ENCODE measurements around the gene ADAMTS5. TPM values are rescaled to one million over a fixed set of nuclear protein-coding genes. Genes with fewer than 3 reads are reported as not detected.

Gene ADAMTS5
- total RNA-seq, 4 donors from 2014 or later: 6.6 to 12.9 (median 8.9) TPM

- peak overlapping the region; percentile 71 to 81 (median 74) for H3K27ac ChIP-seq
- WGBS, 2 donors (ENCODE audit: low coverage in 1 of 2): 0 to 12% methylated on average over 8 to 24 of the region's 24 CpGs
- in situ Hi-C loops (cut with MboI; ENCODE audit: low pct_ligation_motif_present in 1 of 4, low pct_unique_long_range_greater_than_20kb in 1 of 4, low sequenced_read_pairs in 3 of 4): no loop called here
- intact Hi-C loops (cut with DNase I; ENCODE audit: low total_unique reads): no loop called here
- peaks cover 0 to 9% (median 0%) of the 10 kb centered on the region in 4 donors for H3K4me1 ChIP-seq
- H3K9me3 ChIP-seq: no peaks in the 10 kb centered on the region
- peaks cover 45% of the 10 kb centered on the region for H3K27me3 ChIP-seq
- no peaks in the 10 kb centered on the region for H3K36me3 ChIP-seq
- peak overlapping the region; percentile 6 to 45 (median 33) for H3K4me3 ChIP-seq
- no peak for DNase-seq
- no peak for TF ChIP-seq POLR2A (IDR thresholded peaks at IDR 0.05)
- TF ChIP-seq EP300 (IDR thresholded peaks at IDR 0.05; ENCODE audit: low read depth): no peak
- TF ChIP-seq POLR2AphosphoS5 (IDR thresholded peaks at IDR 0.05): no peak
- TF ChIP-seq CTCF (IDR thresholded peaks at IDR 0.05): no peak
Measured at GRCh38 chr21:26966649-26967061, 233 bp downstream of the ADAMTS5 start.

DNA sequence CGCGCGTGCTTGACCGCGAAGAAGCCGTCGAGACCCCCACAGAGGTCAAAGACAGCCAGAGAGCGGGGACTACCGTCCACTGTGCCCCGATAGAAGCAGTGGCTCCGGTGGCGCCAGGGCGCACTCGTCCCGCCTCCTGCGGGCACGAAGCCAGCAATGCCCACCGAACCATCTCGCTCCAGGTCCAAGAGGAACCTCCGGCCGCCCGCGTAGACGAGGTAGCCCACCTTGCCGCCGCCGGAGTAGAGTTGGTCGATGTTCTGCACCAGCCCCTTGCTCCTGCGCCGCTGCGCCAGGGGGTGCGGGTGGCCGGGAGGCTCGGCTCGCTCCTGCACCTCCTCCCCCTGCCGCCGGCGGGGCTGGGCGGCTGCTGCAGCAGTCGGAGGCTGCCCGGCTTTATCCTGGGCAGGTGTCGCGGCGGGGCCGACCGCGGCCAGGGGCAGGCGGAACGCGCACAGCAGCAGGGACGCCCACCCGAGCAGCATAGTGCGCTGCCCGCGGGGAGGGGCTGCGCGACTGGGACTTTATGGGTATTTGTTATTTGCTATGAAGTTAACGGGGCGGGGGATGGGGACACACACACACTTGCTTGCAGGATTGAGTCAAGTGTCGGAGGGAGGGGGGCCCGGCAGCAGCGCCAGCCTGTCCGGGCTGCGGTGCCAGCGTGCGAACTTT lies 844 bp downstream of the ADAMTS5 start:
- peak overlapping the region; percentile 71 to 81 (median 74) for H3K27ac ChIP-seq
- H3K4me1 ChIP-seq: peaks cover 0 to 11% (median 0%) of the 10 kb centered on the region in 4 donors
- H3K4me3 ChIP-seq: peak overlapping the region; percentile 5 to 45 (median 33)
- no peaks in the 10 kb centered on the region for H3K36me3 ChIP-seq
- H3K27me3 ChIP-seq: peaks cover 45% of the 10 kb centered on the region
- no peaks in the 10 kb centered on the region for H3K9me3 ChIP-seq
- DNase-seq: no peak
- WGBS, 2 donors (ENCODE audit: low coverage in 1 of 2): 0 to 19% methylated on average over 9 to 55 of the region's 66 CpGs
- intact Hi-C loops (cut with DNase I; ENCODE audit: low total_unique reads): no loop called here
- in situ Hi-C loops (cut with MboI; ENCODE audit: low pct_ligation_motif_present in 1 of 4, low pct_unique_long_range_greater_than_20kb in 1 of 4, low sequenced_read_pairs in 3 of 4): no loop called here
- TF ChIP-seq POLR2A (IDR thresholded peaks at IDR 0.05): no peak
- no peak for TF ChIP-seq EP300 (IDR thresholded peaks at IDR 0.05; ENCODE audit: low read depth)
- no peak for TF ChIP-seq CTCF (IDR thresholded peaks at IDR 0.05)
- TF ChIP-seq POLR2AphosphoS5 (IDR thresholded peaks at IDR 0.05): no peak

DNA sequence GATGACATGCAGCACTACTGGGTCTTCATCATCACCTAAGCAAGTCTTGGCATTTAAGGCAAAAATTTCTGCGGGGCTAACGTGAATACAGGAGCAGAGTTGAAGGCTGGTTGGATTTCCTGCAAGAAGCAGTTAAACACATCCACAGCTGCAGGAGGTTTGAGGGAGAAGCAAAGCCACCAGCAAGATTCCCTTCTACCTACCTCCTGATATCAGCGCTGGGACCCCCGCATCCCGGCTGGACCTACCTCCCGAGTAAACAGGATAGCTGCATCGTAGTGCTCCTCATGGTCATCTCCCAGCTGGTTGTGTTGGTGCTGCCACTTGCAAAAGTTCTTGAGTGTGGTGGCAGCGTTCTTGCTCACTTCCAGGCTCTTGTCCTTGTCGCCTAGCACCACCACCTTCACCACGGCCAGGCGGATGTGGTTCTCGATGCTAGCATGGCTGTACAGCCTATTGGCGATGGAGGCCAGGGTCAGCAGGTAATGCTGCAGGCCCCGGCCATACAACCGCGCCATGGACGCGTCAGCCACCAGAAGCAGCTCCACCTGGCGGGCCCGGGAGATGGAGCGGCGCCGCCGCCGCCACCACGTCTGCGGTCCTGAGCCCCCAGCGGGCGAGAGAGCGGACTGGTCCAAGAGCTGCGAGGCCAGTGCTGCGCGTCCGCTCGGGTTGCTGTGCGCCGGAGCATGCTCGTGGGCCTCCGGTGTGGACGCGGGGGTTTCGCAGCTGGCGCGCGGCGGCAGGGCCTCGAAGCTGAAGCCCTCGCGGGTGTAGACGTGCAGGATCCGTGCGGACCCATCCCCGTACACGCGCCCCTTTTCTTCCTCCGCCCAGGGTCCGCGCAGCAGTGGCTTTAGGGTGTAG lies 1.6 kb downstream of the ADAMTS5 start:
- WGBS, 2 donors (ENCODE audit: low coverage in 1 of 2): 44 to 45% methylated on average over 2 to 28 of the region's 58 CpGs
- in situ Hi-C loops (cut with MboI; ENCODE audit: low pct_ligation_motif_present in 1 of 4, low pct_unique_long_range_greater_than_20kb in 1 of 4, low sequenced_read_pairs in 3 of 4): no loop called here

More for the DNA sequence above, 1.6 kb downstream of the ADAMTS5 start:
- H3K27ac ChIP-seq: peak overlapping the region; percentile 71 to 81 (median 74)
- H3K36me3 ChIP-seq: no peaks in the 10 kb centered on the region
- peak overlapping the region; percentile 5 to 45 (median 33) for H3K4me3 ChIP-seq
- H3K4me1 ChIP-seq: peaks cover 0 to 11% (median 0%) of the 10 kb centered on the region in 4 donors
- no peaks in the 10 kb centered on the region for H3K9me3 ChIP-seq
- H3K27me3 ChIP-seq: peaks cover 45% of the 10 kb centered on the region
- DNase-seq: peak; percentile 21
- intact Hi-C loops (cut with DNase I; ENCODE audit: low total_unique reads): no loop called here
- TF ChIP-seq EP300 (IDR thresholded peaks at IDR 0.05; ENCODE audit: low read depth) (no peak), POLR2A (IDR thresholded peaks at IDR 0.05) (no peak), POLR2AphosphoS5 (IDR thresholded peaks at IDR 0.05) (no peak), CTCF (IDR thresholded peaks at IDR 0.05) (peak in 2 of 5 experiments; percentile 1 to 22)
